Measurements from ENCODE around the gene ERF. TPM values are rescaled to one million over a fixed set of nuclear protein-coding genes. Genes with fewer than 3 reads are reported as not detected.

ERF gene
- total and polyA plus RNA-seq, 4 donors, result 8.7 to 21.0 (median 13.8) TPM

DNA sequence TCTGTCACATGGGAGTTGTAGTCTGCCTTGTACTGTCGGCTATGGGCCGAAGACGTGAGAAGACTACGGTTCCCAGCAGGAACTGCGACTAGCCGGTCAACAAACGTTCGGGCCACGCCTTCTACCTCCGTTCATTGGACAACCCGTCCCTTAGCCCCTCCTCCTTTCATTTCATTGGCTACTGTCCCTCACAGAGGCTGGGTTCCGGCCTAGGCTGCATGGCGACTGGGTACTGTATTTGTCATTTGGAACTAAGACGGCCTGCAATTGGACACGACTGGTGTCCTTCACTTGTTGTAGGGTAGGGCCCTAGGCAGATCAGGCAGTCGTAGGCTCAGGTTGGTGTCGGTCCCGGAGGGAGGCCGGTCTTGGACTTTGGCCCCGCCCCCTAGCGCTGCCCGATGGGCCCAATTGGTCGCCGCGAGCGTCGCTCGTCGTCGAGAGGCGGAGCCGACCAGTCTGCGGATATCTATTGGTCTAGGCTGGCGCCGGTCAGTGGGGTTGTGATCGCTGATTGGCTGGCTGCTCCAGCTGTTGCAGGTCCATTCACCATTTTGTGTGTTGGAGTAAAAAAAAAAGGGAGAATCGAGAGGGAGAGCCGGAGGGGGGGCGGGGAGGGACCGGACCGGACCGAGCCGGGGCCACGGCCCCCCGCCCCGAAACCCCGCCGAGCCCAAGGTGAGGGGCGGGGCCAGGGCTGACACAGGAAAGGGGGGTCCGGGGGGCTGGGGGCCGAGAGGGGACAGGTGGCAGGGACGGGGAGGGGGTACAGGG is 14.0 kb upstream of the ERF start, which contains the start of gene CIC:
Gene CIC, plus strand, starts transcription at position 549 of the 774 bp plus-strand sequence. CDS start 2,532 bp downstream, outside the sequence.
- DNase-seq (ENCODE audit: low spot score), result peak; percentile 99
- under 1% methylated on average over 52 of the region's 52 CpGs for WGBS
- H3K36me3 ChIP-seq (ENCODE audit: control insufficient read depth in 4 of 4, insufficient read depth in 3 of 4, low read depth in 1 of 4, low read length in 3 of 4), result peaks cover 0 to 14% (median 8%) of the 10 kb centered on the region in 4 donors
- TF ChIP-seq, protein P1, sequence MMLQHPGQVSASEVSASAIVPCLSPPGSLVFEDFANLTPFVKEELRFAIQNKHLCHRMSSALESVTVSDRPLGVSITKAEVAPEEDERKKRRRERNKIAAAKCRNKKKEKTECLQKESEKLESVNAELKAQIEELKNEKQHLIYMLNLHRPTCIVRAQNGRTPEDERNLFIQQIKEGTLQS (IDR thresholded peaks at IDR 0.05), result no peak
- no peak for TF ChIP-seq JUND (IDR thresholded peaks at IDR 0.05)
- peak; percentile 12 for TF ChIP-seq REST (IDR thresholded peaks at IDR 0.05)
- no peak for TF ChIP-seq HNF4G (IDR thresholded peaks at IDR 0.05)
- no peak for TF ChIP-seq FOXA2 (IDR thresholded peaks at IDR 0.05)
- no peak for TF ChIP-seq RAD21 (IDR thresholded peaks at IDR 0.05)
- TF ChIP-seq FOXA1 (IDR thresholded peaks at IDR 0.05), result no peak
- TF ChIP-seq, protein P2, sequence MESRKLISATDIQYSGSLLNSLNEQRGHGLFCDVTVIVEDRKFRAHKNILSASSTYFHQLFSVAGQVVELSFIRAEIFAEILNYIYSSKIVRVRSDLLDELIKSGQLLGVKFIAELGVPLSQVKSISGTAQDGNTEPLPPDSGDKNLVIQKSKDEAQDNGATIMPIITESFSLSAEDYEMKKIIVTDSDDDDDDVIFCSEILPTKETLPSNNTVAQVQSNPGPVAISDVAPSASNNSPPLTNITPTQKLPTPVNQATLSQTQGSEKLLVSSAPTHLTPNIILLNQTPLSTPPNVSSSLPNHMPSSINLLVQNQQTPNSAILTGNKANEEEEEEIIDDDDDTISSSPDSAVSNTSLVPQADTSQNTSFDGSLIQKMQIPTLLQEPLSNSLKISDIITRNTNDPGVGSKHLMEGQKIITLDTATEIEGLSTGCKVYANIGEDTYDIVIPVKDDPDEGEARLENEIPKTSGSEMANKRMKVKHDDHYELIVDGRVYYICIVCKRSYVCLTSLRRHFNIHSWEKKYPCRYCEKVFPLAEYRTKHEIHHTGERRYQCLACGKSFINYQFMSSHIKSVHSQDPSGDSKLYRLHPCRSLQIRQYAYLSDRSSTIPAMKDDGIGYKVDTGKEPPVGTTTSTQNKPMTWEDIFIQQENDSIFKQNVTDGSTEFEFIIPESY (IDR thresholded peaks at IDR 0.05), result no peak
- peak; percentile 93 for TF ChIP-seq YY1 (IDR thresholded peaks at IDR 0.05)
- TF ChIP-seq, protein P3, sequence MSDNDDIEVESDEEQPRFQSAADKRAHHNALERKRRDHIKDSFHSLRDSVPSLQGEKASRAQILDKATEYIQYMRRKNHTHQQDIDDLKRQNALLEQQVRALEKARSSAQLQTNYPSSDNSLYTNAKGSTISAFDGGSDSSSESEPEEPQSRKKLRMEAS (IDR thresholded peaks at IDR 0.05), result no peak
- TF ChIP-seq SP1 (IDR thresholded peaks at IDR 0.05), result peak; percentile 100
- no peak for TF ChIP-seq EGR1 (IDR thresholded peaks at IDR 0.05; ENCODE audit: low read depth in 2 of 2)
- TF ChIP-seq GABPA (IDR thresholded peaks at IDR 0.05 in 1 of 2, conservative IDR thresholded peaks at IDR 0.05 in 1 of 2), result peak; percentile 76 to 92
- peak; percentile 9 for TF ChIP-seq NR2F2 (IDR thresholded peaks at IDR 0.05)
- TF ChIP-seq HNF4A (conservative IDR thresholded peaks at IDR 0.05), result peak; percentile 60 to 76
- peak; percentile 88 for TF ChIP-seq TAF1 (conservative IDR thresholded peaks at IDR 0.05)
- TF ChIP-seq RXRA (IDR thresholded peaks at IDR 0.05), result no peak
- TF ChIP-seq, protein P4, sequence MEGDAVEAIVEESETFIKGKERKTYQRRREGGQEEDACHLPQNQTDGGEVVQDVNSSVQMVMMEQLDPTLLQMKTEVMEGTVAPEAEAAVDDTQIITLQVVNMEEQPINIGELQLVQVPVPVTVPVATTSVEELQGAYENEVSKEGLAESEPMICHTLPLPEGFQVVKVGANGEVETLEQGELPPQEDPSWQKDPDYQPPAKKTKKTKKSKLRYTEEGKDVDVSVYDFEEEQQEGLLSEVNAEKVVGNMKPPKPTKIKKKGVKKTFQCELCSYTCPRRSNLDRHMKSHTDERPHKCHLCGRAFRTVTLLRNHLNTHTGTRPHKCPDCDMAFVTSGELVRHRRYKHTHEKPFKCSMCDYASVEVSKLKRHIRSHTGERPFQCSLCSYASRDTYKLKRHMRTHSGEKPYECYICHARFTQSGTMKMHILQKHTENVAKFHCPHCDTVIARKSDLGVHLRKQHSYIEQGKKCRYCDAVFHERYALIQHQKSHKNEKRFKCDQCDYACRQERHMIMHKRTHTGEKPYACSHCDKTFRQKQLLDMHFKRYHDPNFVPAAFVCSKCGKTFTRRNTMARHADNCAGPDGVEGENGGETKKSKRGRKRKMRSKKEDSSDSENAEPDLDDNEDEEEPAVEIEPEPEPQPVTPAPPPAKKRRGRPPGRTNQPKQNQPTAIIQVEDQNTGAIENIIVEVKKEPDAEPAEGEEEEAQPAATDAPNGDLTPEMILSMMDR (IDR thresholded peaks at IDR 0.05; ENCODE audit: low read depth, low read length, missing input control), result no peak
- peak within 1 kb of the TSS; percentile 96 to 99 for H3K27ac ChIP-seq (ENCODE audit: low read depth in 1 of 2, low read length in 2 of 2)
- peaks cover 6 to 22% (median 13%) of the 10 kb centered on the region in 4 donors for H3K4me1 ChIP-seq (ENCODE audit: control insufficient read depth in 4 of 4, insufficient read depth in 4 of 4, low read length in 3 of 4)
- H3K9me3 ChIP-seq (ENCODE audit: control insufficient read depth in 4 of 4, low read length in 3 of 4), result no peaks in the 10 kb centered on the region
- peak within 1 kb of the TSS; percentile 99 to 100 for H3K9ac ChIP-seq (ENCODE audit: low read depth in 1 of 2, low read length in 2 of 2)
- peak within 1 kb of the TSS; percentile 74 to 90 (median 78) for H3K4me3 ChIP-seq (ENCODE audit: low read depth in 1 of 3, low read length in 3 of 3)
- no peaks in the 10 kb centered on the region for H3K27me3 ChIP-seq (ENCODE audit: control insufficient read depth in 4 of 4, insufficient read depth in 4 of 4, low read length in 3 of 4)

Data from liver (tissue), 9 donors.